Colon (tissue), 2 donors: ENCODE data around the gene IFITM5.
"Not testable (repeated sequence)": the region's sequence is repeated elsewhere in the genome, so short reads cannot be mapped to it uniquely, and the experiment has no call there.

Source experiments
- FAIRE-seq: peaks from 2 replicates; lab custom pipeline; 2012; peaks lifted over from hg19 to GRCh38; lab: Jason Lieb, UNC
- donor health status: control.
- donor health status: control.

Gene IFITM5

DNA sequence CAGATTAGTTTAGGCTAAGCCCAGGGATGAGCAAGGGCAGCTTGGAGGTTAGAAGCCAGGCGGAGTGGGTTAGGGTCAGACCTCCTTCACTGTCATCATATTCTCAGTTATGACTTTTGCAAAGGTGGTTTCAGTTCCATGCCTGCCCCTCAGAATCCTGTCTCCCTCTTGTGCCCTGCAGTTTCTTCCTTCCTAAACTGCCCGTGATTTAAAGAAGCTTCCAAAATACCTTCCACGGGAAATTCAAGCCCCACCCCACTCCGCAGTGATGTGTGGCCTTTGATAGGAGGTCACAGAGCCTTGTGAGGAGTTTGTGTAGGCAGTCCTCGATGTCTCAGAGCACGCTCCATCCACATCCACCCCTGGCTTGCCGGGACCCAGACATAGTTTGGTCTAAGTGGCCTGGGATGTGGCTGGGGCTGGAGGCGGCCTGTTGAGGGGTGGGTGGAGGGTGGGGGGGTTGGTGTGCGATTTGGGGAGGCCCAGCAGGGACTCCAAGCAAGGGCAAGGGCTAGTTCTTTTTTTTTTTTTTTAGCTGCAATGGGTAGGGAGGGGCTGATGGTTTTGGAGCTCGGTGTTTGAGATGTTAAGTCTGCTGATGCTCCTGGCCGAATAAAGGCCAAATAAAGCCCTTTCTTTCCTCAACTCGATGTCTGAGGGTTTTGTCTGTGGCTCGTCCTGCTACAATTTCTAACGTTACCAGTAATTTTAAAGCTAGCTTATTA, 12.9 kb upstream of the IFITM5 start:
- no peak for FAIRE-seq

DNA sequence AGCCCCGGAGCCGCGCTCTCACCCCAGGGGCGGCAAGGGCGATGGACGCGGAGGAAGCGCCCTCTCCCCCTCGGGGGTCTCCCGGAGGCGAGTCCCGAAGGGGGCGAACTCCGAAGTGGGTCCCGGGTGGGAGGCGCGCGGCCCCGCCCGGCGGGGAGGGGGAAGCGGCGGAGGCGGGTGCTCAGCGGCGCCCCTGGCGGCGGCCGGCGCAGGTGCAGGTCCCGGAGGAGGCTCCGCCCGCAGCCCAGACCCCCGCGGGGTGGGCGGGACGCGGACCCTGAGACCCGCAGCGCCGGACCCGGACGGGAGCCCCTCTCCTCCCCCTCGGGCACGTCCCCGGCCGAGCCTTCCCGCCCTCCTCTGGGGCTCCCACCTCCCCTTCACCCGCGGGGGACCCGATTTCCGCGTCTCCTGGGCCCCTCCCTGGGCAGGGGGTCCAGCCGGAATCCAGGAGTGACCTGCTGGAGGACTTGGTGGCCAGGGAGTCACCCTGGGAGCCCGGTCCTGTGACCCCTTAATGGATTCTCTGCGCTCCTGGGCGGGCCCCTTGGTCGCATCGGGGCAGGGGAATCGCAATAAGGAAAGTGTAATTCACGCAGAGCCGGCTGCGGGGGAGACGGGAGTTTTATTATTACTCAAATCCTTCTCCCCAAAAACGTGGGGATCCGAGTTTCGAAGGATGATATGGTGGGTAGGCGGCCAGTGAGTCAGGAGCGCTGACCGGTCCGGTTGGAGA, 11.9 kb upstream of the IFITM5 start:
- FAIRE-seq: not testable (repeated sequence)

DNA sequence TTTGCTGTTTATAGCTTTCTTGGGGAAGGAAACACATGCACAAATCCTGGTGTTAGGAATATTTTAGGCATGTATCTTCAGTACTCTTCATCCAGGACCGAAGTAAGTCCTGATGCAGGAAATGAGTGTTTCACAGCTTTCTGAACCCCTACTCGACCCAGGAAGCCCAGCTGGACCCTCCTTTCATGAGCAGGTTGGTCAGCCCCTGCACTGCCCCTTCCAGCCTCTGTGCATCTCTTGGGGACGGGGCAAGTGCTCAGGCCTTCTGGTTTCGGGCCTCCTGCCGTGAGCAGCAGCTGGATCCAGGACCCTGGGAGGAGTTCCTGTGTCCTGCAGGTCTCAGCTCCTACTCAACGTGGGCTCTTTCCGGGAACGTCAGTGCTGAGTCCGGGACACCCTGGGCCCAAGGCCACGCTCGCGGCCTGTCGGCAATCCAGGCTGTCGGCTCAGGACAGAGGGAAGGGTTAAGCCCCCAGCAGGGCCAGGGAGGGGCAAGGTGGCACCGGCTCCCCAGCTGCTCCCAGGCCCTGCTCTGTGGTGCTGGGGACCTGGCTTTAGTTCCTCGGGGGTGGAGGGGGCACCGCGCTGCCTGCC, 10.8 kb upstream of the IFITM5 start:
- FAIRE-seq: not testable (repeated sequence)

DNA sequence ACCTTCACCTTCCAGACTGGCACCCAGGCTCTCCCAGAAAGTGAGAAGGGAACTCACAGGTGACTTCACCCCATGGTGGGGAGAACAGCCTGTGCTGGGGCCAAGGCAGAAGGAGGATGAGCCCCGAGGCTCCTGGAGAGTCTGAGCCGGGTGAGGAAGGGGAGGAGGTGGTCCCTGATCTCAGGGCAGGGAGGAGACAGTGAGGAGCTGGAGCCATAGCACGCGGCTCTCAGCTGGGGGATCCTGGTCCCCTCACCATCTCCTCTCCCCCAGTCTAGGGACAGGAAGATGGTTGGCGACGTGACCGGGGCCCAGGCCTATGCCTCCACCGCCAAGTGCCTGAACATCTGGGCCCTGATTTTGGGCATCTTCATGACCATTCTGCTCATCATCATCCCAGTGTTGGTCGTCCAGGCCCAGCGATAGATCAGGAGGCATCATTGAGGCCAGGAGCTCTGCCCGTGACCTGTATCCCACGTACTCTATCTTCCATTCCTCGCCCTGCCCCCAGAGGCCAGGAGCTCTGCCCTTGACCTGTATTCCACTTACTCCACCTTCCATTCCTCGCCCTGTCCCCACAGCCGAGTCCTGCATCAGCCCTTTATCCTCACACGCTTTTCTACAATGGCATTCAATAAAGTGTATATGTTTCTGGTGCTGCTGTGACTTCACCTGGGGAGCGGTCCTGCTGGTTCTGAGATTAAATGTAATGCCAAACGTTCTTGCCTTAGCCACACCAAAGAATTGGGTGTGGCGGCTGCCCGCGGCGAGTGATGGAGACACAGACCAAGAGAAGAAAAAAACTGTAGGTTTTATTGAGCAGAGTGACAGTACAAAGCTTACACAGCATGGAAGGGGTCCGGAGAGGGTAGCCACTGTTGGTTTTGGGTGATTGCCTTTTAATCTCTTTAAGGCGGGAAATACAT, 9.7 kb upstream of the IFITM5 start:
- not testable (repeated sequence) for FAIRE-seq

DNA sequence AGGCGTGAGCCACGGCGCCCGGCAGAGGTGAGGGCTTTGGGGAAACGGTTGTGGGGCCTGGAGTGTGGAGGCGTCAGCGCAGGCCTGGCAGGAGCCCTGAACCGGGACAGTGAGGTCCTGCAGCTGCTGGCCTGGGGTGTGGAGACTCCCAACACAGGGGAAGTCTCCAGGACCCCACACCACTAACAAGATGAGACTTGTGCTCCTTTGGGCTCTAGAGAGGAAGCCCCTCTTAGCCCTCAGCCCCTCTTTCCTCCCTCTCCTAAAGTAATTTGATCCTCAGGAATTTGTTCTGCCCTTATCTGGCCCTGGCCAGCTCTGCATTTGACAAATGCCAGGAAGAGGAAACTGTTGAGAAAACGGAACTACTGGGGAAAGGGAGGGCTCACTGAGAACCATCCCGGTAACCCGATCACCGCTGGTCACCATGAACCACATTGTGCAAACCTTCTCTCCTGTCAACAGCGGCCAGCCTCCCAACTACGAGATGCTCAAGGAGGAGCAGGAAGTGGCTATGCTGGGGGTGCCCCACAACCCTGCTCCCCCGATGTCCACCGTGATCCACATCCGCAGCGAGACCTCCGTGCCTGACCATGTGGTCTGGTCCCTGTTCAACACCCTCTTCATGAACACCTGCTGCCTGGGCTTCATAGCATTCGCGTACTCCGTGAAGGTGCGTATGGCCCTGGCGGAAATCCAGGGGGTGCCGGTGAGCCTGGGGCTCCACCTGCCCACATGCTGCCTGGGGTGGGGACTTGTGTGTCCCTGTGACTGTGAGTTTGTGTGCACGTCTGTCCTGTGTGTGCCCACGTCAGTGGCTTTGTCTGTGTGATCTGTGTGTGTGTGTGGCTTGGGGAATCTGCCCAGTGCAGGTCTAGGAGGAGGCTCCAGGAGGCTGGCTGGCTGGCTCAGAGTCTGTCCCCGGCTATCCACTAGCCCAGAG, 8.7 kb upstream of the IFITM5 start, which contains the start of gene IFITM2:
IFITM2 (plus strand) TSS at position 51 of the 943 bp plus-strand sequence; CDS start at position 428, 377 bp downstream.
- FAIRE-seq: not testable (repeated sequence)

DNA sequence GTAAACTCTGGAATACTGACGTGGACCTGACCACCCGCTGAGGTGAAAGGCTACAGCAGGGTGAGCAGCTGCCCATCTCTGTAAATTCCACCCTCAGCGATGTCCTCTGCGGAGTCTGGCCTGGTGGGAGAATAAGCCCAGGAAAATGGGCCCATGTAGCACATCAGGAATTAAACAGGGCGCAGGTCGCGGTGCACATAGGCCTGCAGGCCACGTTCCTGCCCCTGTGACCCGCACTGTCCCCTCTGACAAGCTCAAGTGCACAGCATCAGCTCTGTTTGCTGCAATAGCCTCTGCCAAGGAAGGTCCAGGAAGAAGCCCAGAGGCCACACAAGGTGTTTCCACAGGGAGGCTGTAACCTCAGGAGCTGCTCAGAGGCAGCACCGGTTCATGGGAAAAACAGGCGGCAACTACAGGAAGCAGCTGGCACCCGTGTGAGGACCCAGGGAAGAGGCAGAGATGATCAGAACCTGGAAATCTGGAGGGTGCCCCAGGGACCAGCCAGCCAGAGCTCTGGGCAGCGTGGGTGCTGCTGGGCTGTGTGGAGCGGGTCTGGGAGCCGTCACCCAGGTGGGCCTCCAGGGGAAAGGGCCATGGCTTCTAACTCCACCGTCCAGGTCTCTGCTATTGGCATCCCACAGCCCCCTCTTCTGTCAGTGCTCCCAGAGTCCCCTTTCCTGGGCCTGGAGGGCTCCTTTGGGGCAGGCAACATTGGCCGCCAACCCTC, 7.5 kb upstream of the IFITM5 start:
- no peak for FAIRE-seq

DNA sequence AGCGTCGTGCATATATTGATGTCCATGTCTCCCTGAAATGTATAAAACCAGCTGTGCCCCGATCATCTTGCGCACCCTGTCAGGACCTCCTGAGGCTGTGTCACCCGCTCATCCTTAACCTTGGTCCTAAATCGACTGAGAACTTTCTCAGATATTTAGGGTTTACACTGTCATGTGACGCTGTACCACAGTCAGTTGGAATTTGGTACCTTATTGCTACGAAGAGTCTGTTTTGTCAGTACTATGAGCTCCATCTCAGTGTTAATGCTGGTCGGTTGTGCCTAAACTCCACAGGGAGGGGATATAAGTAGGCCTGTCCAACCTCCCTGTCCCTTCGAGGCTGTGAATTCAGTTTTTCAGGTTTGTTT, 6.5 kb upstream of the IFITM5 start:
- FAIRE-seq: no peak

DNA sequence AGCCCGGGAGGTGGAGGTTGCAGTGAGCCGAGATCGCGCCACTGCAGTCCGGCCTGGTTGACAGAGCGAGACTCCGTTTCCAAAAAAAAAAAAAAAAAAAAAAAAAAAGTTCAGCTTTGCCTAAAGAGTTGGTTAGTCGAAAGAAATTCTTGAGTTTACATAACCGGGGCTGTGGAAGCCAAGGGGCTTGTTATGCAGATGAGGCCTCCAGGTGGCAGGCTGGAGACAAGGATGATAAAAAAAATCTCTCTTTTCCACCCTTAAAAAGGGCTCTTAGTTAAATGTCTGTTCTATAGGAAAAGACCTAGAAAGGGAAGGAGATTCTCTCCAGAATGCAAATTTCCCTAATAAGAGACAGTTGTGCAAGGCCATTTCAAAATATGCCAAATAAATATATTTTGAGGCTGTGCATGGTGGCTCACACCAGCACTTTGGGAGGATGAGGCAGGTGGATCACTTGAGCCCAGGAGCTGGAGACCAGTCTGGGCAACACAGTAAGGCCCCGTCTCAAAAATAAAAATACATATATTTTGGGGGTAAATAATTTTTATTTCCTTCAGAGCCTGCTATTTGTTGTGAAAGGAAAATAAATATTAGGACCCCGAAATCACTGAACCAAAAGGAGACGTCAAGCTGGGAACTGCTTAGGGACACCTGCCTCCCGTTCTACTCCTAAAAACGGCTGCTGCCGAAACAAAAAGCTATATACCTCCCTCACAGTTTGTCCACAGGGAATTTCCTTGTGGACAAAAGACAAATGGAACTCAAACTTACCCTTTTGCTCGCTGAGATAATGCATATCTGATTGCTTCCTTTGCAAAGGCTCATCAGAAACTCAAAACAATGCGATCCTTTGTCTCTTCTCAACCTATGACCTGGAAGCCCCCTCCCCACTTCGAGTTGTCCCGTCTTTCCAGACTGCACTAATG, 5.9 kb upstream of the IFITM5 start:
- no peak for FAIRE-seq

DNA sequence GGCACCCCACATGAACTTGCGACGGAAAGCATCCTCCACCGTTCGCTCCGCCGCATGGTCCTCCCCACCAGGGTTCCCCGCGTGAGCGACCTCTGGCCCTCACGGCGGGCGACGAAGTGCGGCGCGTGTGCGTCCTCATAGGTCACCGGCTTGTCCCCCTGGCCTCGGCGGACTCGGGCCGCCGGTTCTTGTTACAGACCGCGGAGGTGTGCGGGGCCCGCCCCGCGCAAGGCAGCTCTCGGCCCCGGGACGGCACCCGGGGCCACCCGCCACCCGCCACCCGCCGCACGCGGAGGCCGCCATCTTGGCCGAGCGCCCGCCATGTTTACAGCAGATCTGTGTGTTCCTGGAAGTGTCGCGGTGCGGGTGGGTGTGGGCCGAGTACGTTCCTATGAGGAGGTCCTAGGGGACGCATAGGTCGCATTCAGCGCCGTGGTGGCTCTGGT, 4.8 kb upstream of the IFITM5 start:
- FAIRE-seq: no peak

DNA sequence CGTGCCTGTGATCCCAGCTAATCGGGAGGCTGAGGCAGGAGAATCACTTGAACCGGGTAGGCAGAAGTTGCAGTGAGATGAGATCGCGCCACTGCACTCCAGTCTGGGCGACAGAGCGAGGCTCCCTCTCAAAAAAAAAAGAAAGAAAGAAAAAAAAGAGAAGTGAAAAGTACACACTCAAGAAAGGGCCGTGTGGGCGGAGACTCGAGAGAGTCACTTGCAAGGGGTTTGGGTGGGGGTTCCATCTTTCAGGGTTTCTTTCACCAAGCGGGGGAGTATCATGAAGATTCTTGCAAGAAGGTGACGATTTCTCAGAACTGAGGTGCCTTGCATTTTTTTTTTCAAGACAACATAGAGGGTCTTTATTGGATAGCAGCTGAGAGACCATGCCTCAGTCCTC, 4.0 kb upstream of the IFITM5 start:
- no peak for FAIRE-seq

DNA sequence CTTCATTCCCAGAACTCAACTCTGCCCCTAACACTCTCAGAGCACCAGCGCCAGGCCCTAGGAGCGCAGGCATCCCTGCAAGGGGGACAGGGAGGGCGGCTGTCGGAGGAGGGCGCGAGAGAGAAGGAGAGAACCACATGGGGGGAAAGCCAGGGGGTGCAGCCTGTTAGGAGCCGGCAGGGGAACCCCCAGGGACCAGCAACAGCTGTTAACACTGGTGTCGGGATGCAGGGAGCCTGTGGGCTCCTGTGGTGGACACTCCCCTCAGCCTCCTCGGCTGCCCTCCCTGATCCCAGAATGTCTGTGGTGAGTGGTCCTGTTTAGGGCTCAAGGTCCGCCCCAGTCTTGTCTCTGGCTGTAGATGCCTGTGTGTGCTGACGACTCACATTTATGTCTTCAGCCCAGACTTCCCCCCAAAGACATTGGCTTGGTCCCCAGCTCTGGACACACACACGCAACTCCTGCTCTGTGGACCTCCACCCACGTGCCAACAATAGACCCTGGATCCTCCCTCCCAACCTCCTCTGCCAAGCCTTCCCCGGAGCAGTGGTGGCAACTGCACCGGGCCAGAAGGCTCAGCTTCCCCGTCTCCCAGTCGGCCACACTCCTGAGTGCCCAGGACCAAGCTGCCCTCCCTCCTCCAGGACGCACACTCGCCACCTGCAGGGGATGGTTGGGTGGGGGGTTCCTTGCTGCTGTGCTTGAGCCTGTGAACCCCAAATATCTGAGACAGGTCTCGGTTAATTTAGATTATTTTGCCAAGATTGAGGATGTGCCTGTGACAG, 817 bp upstream of the IFITM5 start:
- no peak for FAIRE-seq

DNA sequence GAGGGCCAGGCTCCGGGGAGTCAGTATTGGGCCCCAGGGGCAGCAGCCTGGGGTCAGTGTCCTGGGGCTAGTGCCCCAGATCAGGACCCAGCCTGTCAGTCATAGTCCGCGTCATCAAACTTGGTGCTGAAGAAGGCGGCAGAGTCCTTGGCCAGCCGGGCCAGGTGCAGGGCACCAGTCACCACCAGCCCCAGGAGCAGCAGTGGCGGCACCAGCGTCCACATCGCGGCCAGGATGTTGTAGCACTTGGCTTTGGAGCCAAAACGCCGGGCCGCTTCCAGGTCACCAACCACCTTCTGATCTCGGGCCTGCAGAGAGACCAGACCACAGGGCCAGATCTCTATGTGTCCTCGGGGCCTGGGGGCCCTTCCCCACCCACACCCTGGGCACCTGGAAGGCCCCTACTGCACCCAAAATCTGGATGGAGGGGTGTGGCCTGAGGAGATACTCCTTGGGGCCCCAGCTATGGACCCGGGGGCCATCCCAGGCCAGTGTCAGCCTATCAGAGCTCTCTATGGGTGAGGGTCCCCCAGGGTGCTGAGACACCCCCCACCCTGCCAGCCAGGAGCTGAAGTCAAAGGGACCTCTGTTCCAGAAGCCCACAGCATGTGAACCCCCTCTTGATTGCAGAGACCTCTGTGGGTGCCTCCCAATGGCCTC, 790 bp downstream of the IFITM5 start:
- no peak for FAIRE-seq

DNA sequence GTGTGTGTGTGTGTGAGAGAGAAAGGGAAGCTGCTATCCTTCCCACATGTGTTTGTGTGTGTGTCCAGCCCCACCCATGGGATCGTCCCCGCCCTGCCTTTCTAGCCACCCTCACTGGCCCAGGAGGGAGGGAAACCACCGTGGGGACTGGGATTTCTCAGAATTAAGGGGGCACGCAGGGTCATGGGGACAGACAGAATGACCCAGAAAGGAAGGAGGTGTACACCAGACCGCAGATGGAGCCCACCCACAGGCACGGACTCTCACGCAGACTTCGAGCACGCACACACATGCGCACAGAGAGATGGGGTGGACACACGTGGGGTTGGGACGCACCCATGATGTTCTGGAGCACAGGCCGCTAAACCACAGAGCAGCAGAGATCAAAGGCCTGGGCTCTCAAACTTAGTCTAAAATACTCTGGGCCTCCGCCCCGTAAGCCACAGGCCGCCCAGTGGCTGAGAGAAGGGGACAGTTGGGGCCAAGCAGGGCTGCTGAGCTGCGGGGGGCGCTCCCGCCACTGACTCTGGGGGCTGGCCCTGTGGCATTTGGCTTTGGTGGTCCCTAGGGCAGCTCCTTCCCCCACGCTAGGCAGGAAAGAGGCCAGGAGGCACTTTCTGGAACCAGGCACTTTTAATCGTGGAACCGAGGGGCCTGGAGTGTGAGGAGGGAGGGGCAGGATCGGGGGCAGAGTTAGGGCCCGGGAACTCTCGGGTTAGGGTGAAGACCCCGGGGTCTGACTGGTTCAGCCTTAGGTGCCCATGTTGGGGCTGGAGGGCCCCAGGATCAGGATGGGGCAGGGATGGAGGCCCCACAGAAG, 1.5 kb downstream of the IFITM5 start:
- no peak for FAIRE-seq

DNA sequence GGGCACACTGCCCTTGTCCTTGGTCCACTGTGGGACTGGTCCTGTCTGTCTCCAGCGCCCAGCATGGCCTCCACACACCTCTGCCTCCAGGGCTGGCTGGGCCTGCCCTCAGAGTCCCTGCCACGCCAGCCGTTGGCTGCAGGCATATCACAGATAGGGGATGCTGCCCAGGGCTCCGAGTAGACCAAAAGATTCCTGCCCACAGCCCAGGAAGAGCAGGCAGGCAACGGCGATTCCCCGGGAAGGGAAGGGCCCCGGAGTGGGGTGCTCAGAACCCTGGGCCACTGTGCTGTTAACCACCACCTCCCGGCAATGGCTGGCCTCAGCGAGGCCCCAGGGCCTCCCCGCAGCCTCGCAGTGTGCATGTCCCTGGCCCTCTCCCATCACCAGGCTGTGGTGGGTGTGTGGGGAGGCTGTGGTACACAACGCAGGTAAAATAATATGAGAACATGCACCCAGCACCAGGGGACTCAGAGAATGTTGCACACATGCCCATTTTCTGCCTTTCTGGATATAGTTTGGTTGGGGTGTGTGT, 2.2 kb downstream of the IFITM5 start:
- FAIRE-seq: no peak

DNA sequence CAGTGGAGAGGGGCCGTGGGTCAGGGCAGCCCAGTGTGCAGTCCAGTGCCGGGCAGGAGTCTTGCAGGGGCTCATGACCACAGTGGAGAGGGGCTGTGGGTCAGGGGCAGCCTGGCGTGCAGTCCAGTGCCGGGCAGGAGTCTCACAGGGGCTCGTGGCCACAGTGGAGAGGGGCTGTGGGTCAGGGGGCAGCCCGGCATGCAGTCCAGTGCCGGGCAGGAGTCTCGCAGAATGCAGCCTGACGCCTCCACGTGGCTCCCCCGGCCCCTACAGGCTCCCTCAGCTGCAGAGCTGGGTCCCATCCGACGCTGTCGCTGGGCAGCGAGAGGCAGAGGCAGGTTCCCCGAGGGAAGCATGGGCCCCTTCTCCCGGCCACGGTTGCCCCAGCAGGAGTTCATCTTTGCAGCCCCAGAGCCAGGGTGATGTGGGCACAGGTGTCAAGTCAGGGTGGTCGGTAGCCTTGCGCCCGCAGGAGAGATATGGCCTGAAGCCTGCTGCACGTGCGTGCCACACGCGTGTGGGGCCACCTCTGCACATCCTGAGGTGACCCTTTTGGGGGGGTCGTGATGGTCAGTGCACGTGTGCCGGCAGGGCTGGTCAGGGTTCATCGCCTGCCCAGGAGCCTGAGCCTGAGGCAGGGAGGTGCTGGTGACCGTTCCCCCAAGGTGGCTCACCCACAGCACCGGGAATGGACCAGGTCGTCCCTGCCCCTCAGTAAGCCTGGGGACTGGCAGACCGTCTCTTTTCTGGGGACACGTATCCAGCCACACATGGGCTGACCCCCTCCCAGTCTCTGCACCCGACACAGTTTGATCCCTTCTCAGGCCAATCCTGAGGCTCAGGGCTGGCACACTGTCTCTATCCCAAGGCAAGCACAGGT, 2.9 kb downstream of the IFITM5 start:
- no peak for FAIRE-seq
